GM12878 (cell line): ENCODE measurements around the gene WFDC8. TPM values are rescaled to one million over a fixed set of nuclear protein-coding genes. Genes with fewer than 3 reads are reported as not detected.

Source experiments
- ATAC-seq: fragments of 200-7000 bp; cut with Tn5 transposase; 3 replicates; pipeline ENCODE4 v1.9.1; 2020; ENCODE audit warnings: mild to moderate bottlenecking, moderate library complexity
- BruUV-seq: library from RNA; stranded (reverse); fragments of 400-500 nt; replicated peaks from 2 replicates; lab custom pipeline; 2021; lab: Mats Ljungman, UMichigan
- CTCF ChIA-PET: fragments of 300-600 bp; sonication (Branson Sonifier 250); formaldehyde crosslinking; extraction: SDS; loops from one replicate; lab custom pipeline; 2021; ENCODE audit warnings: inconsistent platforms; lab: Yijun Ruan, JAX
- POLR2A ChIA-PET: fragments of 350-600 bp; formaldehyde crosslinking; extraction: SDS; loops from one replicate; lab custom pipeline; 2021; ENCODE audit warnings: inconsistent platforms; lab: Charles Lee
- RAD21 ChIA-PET: fragments of 300-600 bp; sonication (Branson Sonifier 250); formaldehyde crosslinking; loops from one replicate; lab custom pipeline; 2023; ENCODE audit warnings: antibody characterized with exemption; ENCODE audit not compliant: unreplicated experiment; lab: Charles Lee
- SMC1A ChIA-PET: fragments of 300-600 bp; sonication (Branson Sonifier 250); formaldehyde crosslinking; loops from one replicate; lab custom pipeline; 2023; ENCODE audit not compliant: unreplicated experiment, uncharacterized antibody; lab: Charles Lee
- DNase-seq: peaks from one replicate; pipeline ENCODE4 v3.0.0-alpha.2; 2011; ENCODE audit warnings: low read depth, low spot score
- FAIRE-seq: peaks from 3 replicates; lab custom pipeline; 2011; peaks lifted over from hg19 to GRCh38; lab: Jason Lieb, UNC
- H2AFZ ChIP-seq: 2 replicates; pipeline ENCODE4 v1.6.0; 2011; ENCODE audit warnings: low read depth, low read length, control low read depth; ENCODE audit not compliant: control insufficient read depth
- H3K27ac ChIP-seq: 2 replicates; pipeline ENCODE4 v1.5.1; 2011; ENCODE audit warnings: control low read depth; ENCODE audit not compliant: control insufficient read depth, insufficient read depth
- H3K27me3 ChIP-seq, 2 experiments: replicated peaks in 1 of 2; 2 replicates each; pipeline versions ENCODE4 v1.6.0 to v1.6.1; 2011; ENCODE audit warnings: low read length in 1 of 2; ENCODE audit not compliant: control insufficient read depth in 2 of 2, insufficient read depth in 2 of 2
- H3K36me3 ChIP-seq, 2 experiments: 2 replicates each; pipeline ENCODE4 v1.5.1; 2011; ENCODE audit warnings: low read length in 1 of 2; ENCODE audit not compliant: control insufficient read depth in 2 of 2, insufficient read depth in 2 of 2
- H3K4me1 ChIP-seq: 2 replicates; pipeline ENCODE4 v1.6.1; 2011; ENCODE audit warnings: mild to moderate bottlenecking, low read length, moderate library complexity, mixed read lengths; ENCODE audit not compliant: control insufficient read depth, insufficient read depth
- H3K4me2 ChIP-seq: 2 replicates; pipeline ENCODE4 v1.6.0; 2011; ENCODE audit warnings: control low read depth; ENCODE audit not compliant: control insufficient read depth, insufficient read depth
- H3K4me3 ChIP-seq: fragments of 200-600 bp; sonication (generic); 2 replicates; pipeline ENCODE4 v1.5.1; 2016
- H3K79me2 ChIP-seq: 2 replicates; pipeline ENCODE4 v1.6.0; 2011; ENCODE audit warnings: low read length; ENCODE audit not compliant: control insufficient read depth, insufficient read depth
- H3K9ac ChIP-seq: 2 replicates; pipeline ENCODE4 v1.8.0; 2011; ENCODE audit warnings: low read length, control low read depth, mixed read lengths; ENCODE audit not compliant: control insufficient read depth, insufficient read depth
- H3K9me3 ChIP-seq: replicated peaks from 3 replicates; pipeline ENCODE4 v1.5.1; 2011; ENCODE audit warnings: mild to moderate bottlenecking, low read length; ENCODE audit not compliant: control insufficient read depth, insufficient read depth
- H4K20me1 ChIP-seq: 2 replicates; pipeline ENCODE4 v1.6.0; 2011; ENCODE audit not compliant: control insufficient read depth, insufficient read depth
- MLLT1 ChIP-seq: fragments of 450-650 bp; IDR thresholded peaks from 2 replicates; pipeline ENCODE4 v1.6.1; 2016; ENCODE audit warnings: mild to moderate bottlenecking
- MTA3 ChIP-seq: IDR thresholded peaks from 2 replicates; pipeline ENCODE4 v1.6.1; 2012; ENCODE audit warnings: low read length, inconsistent platforms, borderline replicate concordance
- NFYB ChIP-seq: IDR thresholded peaks from 2 replicates; pipeline ENCODE4 v1.6.1; 2011; ENCODE audit warnings: low read depth, mild to moderate bottlenecking, low read length, improper control_type of control experiment, moderate library complexity; ENCODE audit not compliant: insufficient read depth
- POLR2A ChIP-seq: IDR thresholded peaks from 2 replicates; pipeline ENCODE4 v1.6.1; 2011; ENCODE audit warnings: low read depth, mild to moderate bottlenecking, low read length
- RAD51 ChIP-seq: fragments of 450-650 bp; IDR thresholded peaks from 2 replicates; pipeline ENCODE4 v1.6.1; 2016; ENCODE audit warnings: moderate library complexity, mild to moderate bottlenecking, inconsistent platforms
- RFX5 ChIP-seq: IDR thresholded peaks from 2 replicates; pipeline ENCODE4 v1.6.1; 2011; ENCODE audit warnings: low read depth, low read length, improper control_type of control experiment
- TCF7 ChIP-seq: IDR thresholded peaks from 2 replicates; pipeline ENCODE4 v1.6.1; 2014; ENCODE audit warnings: antibody characterized with exemption, borderline replicate concordance
- ZBTB4 ChIP-seq: fragments of 450-650 bp; formaldehyde crosslinking; IDR thresholded peaks from 2 replicates; pipeline ENCODE4 v1.4.0; 2022; ENCODE audit warnings: mild to moderate bottlenecking, moderate library complexity
- WGBS: methylation state at CpG from one replicate; pipeline ENCODE4 v1.1.6; 2016; ENCODE audit warnings: low lambda C conversion rate; ENCODE audit not compliant: insufficient replicate concordance, insufficient coverage; ENCODE audit errors: missing lambda C conversion rate; 5-methylcytosine and 5-hydroxymethylcytosine counted together
- in situ Hi-C: fragments of 300-500 bp; cut with MboI; formaldehyde crosslinking; loops from 9 replicates; pipeline ENCODE4 v1.14.3; 2018; ENCODE audit warnings: mixed read lengths
- intact Hi-C: fragments of 100-400 bp; cut with micrococcal nuclease; formaldehyde crosslinking; loops from one replicate; pipeline ENCODE4 v1.14.2; 2022; ENCODE audit not compliant: unreplicated experiment
- polyA plus RNA-seq, 11 experiments: library from polyadenylated mRNA; depleted of rRNA in 4 of 11; unstranded in 6 of 11; stranded (reverse) in 5 of 11; fragments of >200 nt; fragmentation: Nextera tagmentation in 4 of 11; fragmentation: Illumina TruSeq in 1 of 11; extraction: Ambion mirVana in 4 of 11; extraction: Trizol in 1 of 11; gene quantifications; 1 replicate in 1 of 11; 2 replicates in 10 of 11; pipeline versions ENCODE4 v1.2.1 to v1.2.3, GENCODE V29; 2011 to 2016; ENCODE audit warnings: inconsistent platforms in 2 of 11, missing spikeins in 2 of 11, low read depth in 1 of 11
- total RNA-seq, 4 experiments: library from RNA; depleted of rRNA in 3 of 4; stranded (reverse); fragments of >200 nt in 3 of 4; fragmentation: Illumina TruSeq in 1 of 4; extraction: Trizol in 1 of 4; gene quantifications; 2 replicates each; pipeline versions ENCODE4 v1.2.1 to v1.2.3, GENCODE V29; 2013 to 2021
- TF ChIP-seq, protein P1 (sequence below): fragments of 450-650 bp; IDR thresholded peaks from 2 replicates; pipeline ENCODE4 v1.6.1; 2014; ENCODE audit warnings: mild to moderate bottlenecking
- TF ChIP-seq, protein P2 (sequence below): IDR thresholded peaks from 2 replicates; pipeline ENCODE4 v1.6.1; 2011; ENCODE audit warnings: borderline replicate concordance, low read depth, mild to moderate bottlenecking, moderate library complexity, low read length; ENCODE audit not compliant: insufficient read depth, poor library complexity, severe bottlenecking
- TF ChIP-seq, protein P3 (sequence below): fragments of 450-650 bp; IDR thresholded peaks from 2 replicates; pipeline ENCODE4 v1.6.1; 2017; ENCODE audit warnings: antibody characterized with exemption, mild to moderate bottlenecking, moderate library complexity

Gene WFDC8
- total and polyA plus RNA-seq, 10 of the 15 experiments (the other 5 are each of a cell fraction or from before 2014, with no cell fraction given) = not detected

DNA sequence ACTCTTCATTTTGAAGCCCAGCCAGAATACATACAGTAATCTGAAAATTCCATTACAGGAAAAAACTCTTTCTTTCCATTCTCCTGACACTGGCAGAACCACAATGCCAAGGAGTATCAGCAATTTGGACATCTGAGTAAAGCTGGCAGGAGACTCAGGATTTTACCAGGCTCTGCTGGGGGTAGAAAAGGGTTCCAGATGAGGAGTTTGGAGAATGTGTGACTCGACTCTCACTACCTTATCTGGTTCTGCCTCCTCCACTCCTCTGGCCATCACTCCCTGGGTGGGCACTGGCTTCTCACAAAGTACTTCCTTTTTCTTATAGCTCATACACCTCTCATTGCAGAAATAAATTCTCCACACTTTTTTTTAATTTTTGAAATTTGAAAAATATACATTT lies 10.6 kb upstream of the WFDC8 start:
- H3K4me2 ChIP-seq = no peak overlapping the region
- ChIA-PET SMC1A (no interaction called here), RAD21 (no interaction called here), POLR2A (no interaction called here), CTCF (interaction anchor here (1.4 kb wide), 2 partner anchors 28 to 181 kb away, joined by 3 to 8 read pairs; no protein-coding TSS in a partner anchor)
- no peak for DNase-seq
- ATAC-seq = no peak
- FAIRE-seq = no peak
- no peak overlapping the region for H2AFZ ChIP-seq
- no peaks in the 10 kb centered on the region; a peak in 2 of 4 replicates for H3K27me3 ChIP-seq
- H4K20me1 ChIP-seq = no peaks in the 10 kb centered on the region
- no peak for TF ChIP-seq RFX5
- TF ChIP-seq, protein P1, sequence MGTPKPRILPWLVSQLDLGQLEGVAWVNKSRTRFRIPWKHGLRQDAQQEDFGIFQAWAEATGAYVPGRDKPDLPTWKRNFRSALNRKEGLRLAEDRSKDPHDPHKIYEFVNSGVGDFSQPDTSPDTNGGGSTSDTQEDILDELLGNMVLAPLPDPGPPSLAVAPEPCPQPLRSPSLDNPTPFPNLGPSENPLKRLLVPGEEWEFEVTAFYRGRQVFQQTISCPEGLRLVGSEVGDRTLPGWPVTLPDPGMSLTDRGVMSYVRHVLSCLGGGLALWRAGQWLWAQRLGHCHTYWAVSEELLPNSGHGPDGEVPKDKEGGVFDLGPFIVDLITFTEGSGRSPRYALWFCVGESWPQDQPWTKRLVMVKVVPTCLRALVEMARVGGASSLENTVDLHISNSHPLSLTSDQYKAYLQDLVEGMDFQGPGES = no peak
- TF ChIP-seq MLLT1 = no peak
- TF ChIP-seq NFYB = no peak
- TF ChIP-seq, protein P2, sequence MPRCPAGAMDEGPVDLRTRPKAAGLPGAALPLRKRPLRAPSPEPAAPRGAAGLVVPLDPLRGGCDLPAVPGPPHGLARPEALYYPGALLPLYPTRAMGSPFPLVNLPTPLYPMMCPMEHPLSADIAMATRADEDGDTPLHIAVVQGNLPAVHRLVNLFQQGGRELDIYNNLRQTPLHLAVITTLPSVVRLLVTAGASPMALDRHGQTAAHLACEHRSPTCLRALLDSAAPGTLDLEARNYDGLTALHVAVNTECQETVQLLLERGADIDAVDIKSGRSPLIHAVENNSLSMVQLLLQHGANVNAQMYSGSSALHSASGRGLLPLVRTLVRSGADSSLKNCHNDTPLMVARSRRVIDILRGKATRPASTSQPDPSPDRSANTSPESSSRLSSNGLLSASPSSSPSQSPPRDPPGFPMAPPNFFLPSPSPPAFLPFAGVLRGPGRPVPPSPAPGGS = no peak
- no peak for TF ChIP-seq RAD51
- no peak for TF ChIP-seq TCF7
- TF ChIP-seq MTA3 = no peak
- TF ChIP-seq, protein P3, sequence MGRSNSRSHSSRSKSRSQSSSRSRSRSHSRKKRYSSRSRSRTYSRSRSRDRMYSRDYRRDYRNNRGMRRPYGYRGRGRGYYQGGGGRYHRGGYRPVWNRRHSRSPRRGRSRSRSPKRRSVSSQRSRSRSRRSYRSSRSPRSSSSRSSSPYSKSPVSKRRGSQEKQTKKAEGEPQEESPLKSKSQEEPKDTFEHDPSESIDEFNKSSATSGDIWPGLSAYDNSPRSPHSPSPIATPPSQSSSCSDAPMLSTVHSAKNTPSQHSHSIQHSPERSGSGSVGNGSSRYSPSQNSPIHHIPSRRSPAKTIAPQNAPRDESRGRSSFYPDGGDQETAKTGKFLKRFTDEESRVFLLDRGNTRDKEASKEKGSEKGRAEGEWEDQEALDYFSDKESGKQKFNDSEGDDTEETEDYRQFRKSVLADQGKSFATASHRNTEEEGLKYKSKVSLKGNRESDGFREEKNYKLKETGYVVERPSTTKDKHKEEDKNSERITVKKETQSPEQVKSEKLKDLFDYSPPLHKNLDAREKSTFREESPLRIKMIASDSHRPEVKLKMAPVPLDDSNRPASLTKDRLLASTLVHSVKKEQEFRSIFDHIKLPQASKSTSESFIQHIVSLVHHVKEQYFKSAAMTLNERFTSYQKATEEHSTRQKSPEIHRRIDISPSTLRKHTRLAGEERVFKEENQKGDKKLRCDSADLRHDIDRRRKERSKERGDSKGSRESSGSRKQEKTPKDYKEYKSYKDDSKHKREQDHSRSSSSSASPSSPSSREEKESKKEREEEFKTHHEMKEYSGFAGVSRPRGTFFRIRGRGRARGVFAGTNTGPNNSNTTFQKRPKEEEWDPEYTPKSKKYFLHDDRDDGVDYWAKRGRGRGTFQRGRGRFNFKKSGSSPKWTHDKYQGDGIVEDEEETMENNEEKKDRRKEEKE = no peak
- no peak for TF ChIP-seq ZBTB4 (CRISPR knock-in tag)
- TF ChIP-seq POLR2A = no peak
- no peaks in the 10 kb centered on the region for H3K36me3 ChIP-seq
- 0% methylated on average over 1 of the region's 1 CpG for WGBS
- BruUV-seq = no TSS peak
- H3K27ac ChIP-seq = no peak overlapping the region
- H3K9me3 ChIP-seq = no peaks in the 10 kb centered on the region
- no peak overlapping the region for H3K9ac ChIP-seq
- no peaks in the 10 kb centered on the region for H3K79me2 ChIP-seq
- H3K4me1 ChIP-seq = no peaks in the 10 kb centered on the region
- in situ Hi-C loops (no loop called here), intact Hi-C loops (no loop called here)
- no peak overlapping the region for H3K4me3 ChIP-seq
